GM21381 (cell line): ENCODE results near the gene SEMA5A.

Source experiments
- ATAC-seq: cut with Tn5 transposase; IDR thresholded peaks from one replicate; pipeline ENCODE4 v1.9.1; 2021; ENCODE audit warnings: mild to moderate bottlenecking, moderate library complexity; ENCODE audit not compliant: unreplicated experiment

Gene SEMA5A

DNA sequence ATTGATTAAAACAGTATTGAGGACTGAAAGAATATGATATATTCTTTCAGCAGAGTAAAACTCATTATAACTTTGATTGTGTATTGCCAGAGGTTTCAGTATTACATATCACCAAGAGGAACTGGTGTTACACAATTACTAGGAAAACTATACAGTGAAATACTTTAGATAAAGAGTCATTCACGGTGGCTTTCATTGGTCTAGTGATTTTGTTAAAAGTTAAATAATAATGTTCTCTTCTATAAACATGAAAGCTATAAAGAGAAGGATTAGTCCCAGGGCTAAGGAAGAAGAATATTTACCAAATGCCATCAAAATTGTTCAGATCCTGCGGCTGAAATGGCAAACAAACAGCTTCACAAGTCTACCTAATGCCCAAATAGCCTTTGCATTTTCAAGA is 306.2 kb downstream of the SEMA5A start:
- ATAC-seq: no peak

DNA sequence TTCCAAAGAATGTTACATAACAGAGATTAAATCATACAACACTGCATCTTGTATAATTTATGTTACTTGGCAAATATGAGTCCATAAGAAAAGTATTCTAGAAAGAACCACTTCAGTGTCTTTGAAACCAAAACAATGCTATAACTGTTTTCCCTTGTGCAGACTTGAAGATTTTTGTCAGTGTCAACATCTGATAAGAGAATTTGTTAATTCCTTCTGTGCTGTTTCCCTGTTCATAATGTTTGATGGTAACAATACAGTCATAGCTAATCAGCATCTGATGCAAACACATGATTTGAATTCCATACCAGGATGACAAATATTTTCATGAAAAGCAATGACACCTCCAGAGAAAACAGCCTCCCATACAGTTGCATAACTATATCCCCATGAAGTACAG is 306.8 kb downstream of the SEMA5A start:
- no peak for ATAC-seq

DNA sequence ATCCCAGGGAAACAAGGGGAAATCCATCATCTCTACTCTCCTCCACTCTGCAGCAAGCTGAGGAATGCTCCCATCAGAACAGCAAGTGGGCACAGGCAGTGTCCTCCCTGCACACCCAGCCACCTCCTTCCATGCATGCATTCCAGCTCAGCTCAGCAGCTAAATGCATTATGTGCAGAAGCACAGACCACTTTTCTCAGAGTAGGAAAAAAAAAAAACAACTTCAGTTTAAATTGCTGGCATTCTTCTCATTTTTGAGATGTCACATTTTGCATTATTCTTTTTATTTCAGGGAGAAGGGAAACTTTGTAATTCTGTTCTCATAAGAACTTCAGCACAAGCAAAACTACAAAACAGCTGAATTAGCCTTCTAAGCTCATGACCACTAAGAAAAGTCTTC is 312.2 kb downstream of the SEMA5A start:
- ATAC-seq: no peak

DNA sequence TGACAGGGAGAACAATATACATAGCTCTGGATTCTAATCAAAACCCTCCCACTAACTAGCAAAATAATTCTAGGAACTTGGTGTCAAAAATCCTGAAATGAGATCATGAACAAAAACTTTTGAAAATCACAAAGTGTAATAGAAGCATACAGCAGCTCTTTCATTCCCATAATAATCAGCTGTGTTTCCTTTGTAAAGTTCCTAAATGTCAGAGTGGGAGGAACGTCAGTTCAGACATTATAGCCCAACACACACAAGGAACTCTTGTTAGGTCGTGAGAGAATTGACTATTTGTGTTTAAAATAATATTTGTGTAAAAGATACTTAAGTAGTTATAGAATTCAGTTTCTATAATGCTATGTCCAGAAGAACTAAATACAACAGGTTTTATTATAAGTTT is 312.8 kb downstream of the SEMA5A start:
- no peak for ATAC-seq

DNA sequence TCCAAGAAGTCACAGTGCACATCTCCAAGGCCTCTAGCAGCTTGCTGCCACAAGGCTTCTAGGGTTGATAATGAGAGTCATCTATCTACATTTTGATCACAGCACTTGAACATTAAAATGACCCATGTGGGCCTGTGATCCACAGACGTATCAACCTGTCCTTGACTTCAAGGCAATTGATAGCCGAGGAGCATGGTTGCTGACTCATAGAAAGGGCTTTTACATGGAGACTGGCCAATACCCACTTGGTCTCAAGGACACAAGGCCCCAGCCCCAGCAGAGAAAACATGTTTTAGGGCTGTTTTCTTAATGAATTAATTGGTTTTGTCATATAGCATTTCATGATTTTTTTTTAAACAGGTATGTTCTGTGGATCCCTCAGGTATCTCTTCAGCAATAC is 314.0 kb downstream of the SEMA5A start:
- ATAC-seq: no peak

DNA sequence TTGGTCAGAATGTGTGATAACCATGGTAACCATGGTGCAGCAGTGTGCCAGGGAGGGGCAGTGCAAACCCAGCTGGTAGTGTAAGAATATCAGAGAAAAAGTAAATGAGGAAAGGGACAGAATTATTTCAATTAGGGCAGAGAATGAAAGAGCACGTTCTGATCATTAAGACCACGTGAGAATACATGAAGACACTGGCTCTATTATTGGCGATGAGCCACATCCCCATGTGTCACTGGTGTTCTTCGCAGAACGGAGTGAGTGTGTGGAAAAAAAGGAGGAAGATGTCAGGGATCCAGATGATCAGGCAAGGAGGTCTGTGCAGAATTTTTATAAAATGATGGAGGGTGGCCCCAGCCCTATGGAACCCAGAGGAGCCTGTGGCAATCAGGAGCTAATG is 315.5 kb downstream of the SEMA5A start:
- no peak for ATAC-seq

DNA sequence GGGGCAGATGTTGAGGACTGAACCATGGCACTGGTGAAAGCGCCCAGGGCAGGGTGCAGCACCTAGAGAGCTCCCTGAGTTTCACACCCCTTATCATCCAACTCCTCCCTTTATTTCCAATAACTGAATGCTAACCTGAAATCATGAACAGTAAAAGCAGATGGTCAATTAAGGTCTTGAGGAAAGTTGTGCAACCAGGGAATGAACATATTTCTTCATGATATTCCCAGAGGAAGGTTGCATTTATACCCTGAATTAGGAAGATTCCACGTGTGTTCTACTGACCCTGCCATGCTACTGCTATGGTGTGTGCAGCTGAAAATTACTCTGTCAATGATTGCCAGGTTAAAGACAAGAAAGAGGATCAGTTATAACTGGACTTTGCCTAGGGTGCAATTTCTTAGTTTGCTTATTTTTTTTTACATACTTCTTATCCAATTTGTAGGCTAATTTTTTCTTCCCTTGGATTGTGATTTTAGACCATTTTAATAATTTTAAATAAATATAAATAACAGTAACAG is 319.8 kb downstream of the SEMA5A start:
- no peak for ATAC-seq

DNA sequence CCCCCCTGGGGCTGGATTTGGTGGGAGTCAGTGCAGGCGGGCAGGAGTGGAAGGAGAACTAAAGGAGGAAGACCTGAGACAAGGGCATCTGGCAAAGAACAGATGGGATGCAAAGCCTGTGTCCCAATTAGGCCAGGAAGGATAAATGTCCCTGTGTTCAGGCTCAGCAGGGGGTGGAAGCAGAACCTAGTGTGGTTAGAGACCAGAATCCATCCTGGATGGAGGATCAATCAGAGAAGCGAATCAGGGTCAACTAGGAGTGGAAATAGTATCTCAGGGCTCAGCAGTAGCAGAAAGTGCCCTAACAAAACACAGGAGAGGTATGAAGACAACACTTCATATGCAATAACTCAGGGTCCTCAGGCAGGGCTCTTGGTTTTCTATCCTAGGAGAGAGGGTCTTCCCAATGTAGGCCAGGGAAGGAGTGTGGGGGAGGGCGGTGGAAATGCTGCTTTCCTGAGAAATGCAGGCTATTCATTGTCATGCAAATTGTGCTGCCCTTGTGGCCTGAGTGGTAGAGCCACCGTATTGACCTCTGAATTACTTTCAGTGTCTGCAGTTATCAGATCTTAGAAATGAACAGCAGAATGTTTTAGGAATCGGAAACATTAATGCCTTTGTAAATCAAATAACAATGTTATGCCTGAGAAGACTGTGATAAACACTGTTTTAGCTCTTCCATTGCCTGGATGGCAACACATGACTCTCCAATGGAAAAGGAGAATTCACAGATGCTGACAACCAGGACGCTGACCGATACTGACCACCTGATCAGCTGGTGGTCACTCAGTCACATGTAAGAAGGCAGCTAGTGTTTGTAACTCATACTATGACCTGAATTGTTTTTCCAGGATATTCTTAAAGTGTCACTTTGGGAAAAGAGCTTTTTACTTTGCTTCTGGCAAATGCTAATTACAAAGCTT is 323.6 kb downstream of the SEMA5A start:
- ATAC-seq: no peak

DNA sequence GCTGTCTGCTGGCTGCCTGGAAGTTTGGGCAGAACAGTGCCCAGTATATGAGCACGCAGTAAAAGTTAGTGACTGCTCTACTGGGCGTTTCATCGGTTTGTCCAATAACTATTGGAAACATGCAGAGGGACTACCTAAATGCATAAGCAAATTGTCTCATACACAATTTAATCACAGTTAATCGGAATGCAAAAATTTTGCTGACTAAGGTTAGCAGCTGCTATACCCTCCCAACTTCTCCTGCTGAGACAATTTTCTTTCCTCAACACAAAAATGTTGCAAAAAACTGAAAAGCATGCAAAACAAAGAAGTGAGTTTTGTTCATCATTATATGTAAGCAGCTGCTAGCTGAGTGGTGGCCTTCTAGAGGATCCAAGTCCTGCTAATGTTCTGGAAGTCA is 327.5 kb downstream of the SEMA5A start:
- no peak for ATAC-seq

DNA sequence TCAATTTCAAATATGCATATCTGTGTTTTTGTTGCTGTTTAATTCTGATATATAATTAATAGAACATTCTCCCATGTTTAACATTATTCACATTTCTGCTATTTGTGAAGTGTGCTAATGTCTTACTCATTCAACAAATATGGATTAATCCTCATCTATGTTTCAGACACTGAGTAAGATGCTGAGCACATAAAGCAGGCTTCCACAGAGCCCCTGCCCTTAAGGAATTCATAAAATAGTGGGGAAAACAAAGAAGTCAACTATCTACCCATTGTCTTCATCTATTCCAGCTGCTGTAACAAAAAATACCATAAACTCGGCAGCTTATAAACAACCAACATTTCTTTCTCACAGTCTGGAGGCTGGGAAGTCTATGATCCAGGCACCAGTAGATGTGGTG is 333.3 kb downstream of the SEMA5A start:
- ATAC-seq: no peak

DNA sequence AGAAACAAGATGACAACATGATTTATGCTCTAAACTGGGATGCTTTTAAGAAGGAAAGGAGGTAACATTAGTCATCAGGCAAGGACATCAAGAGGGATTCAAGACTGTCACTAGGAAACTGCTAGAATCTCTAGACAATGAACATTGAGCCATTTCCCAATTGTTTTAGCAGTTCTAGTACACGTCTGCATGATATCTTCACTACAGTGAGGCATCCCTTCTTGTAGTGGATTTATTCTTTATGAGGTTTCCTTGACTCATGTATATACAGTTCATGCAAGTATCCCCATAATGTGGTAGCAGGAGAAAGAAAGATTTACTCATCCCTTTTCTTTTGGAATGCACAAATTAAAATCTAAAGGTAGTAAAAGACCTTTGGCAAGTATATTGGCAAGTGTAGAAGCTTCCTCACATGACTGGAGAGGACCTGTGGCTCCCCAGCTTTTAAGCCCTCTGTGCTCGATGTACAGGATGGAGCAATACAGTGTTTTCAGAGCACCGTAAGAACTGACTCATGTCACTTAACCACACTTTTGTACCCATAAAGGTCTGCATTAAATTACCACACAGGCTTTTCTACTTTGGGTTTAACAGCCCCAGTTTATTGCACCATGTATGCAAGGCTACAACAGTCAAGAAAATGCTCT is 335.9 kb downstream of the SEMA5A start:
- ATAC-seq: no peak

DNA sequence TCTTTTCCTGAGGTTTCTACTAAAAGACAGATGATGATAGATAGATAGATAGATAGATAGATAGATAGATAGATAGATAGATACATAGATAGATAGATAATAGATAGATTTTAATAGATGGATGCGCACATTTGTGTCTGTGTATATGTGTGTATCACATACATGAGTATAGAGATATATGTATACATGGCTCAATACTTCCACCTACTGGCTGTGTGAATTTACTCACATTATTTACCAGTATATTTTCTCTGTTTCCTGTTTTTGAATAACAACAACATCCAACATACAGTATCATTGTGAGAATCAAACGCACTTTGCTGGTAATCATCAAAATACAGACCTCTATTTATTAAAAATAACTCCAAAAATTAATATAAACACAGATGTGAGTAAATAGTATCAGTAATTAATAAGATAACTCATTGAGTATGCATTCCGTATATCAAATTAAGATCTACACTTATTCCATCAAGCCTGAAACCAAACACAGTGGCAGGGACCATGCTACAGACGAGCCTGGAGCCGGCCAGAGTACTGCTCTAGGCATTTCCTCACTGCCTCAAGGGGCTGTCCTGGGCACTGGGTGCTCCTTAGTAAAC is 338.0 kb downstream of the SEMA5A start:
- no peak for ATAC-seq

DNA sequence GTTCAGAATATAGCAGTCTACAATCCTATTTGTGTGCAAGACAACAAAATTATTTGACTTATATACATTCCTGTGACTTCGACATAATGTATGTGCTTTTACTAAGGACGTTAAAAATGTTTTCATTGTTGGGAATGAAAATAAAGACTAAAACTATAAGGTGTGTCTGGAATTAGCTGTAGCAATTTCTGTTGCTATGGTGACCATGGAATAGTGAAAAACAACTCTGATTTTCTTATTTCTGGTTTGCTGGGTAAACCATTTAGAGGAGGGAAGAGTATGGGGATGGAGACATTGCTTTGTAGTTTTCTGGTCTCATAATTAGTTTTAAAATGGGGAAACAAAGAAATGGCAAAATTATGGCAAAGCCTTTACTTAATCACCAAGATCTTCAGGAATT is 343.2 kb downstream of the SEMA5A start:
- no peak for ATAC-seq

DNA sequence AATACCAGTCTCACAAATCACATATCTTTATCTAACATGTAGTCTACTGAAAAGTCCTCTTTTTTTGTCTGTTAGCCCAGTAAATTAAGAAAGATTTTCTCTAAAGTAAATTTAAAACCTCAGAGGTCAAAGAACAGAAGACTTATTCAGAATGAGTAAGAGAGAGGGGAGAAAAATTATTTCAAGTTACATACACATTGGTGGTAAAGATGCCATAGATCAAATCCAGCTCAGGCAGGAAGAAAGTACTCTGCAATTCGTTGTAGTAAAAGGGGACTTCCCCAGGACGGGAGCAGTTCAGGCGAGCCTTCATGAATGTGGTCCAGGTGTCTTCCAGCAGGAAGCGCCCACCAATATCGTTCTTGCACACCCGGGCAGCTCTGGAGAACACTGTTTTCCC is 344.1 kb downstream of the SEMA5A start:
- ATAC-seq: no peak

DNA sequence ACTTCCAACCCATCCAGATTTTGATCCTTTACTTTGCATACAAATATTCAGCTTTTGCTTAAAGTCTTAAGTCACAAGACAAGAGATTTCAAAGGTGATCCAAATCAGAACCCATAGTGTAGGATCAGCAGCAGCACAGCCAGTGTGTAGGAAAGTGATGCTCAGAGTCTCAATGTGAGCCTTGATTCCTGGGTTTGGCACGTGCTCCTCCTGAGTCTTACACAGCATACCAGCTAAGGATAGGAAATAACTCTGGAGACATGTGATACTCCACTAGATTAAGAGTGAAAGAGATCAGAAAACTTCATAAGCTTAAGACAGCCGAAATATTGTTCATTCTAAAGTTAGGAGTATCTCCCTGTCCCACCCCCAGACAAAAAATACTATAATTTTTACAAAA is 344.9 kb downstream of the SEMA5A start:
- ATAC-seq: no peak

DNA sequence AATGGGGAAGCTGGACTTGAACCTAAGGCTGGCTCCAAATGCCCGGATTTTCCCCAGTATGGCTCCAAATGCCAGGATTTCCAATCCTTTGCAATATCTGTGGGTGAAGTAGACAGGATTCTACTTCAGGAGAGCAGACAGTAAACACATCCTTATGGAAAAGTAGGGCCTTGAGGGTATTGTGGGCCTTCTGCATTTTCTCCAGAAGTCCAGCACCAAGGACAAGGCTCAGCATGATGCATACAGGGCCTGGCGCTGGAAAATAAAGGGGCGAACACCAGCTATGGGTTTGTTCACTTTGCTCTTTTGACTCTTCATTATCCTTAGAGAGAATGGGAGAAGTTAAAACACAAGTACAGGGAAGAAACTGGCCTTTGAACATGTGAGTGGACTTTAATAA is 347.5 kb downstream of the SEMA5A start:
- no peak for ATAC-seq

DNA sequence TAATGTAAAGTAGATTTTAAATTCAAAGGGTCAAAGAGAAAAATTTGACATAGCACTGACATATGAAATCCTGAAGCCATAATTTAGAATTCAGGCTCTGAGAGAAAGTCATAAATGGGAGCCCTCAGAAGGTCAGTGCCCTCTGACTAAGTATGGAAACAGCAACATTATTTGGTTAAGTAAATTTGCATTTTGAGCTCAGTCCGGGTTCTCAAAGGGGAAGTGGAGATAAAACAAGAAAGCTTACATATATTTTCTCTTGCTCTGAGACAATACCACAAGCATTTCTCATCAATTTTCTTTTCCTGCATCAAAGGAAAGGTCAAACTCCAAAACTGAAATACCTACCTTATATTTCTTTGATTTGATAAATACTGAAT is 348.0 kb downstream of the SEMA5A start:
- no peak for ATAC-seq

DNA sequence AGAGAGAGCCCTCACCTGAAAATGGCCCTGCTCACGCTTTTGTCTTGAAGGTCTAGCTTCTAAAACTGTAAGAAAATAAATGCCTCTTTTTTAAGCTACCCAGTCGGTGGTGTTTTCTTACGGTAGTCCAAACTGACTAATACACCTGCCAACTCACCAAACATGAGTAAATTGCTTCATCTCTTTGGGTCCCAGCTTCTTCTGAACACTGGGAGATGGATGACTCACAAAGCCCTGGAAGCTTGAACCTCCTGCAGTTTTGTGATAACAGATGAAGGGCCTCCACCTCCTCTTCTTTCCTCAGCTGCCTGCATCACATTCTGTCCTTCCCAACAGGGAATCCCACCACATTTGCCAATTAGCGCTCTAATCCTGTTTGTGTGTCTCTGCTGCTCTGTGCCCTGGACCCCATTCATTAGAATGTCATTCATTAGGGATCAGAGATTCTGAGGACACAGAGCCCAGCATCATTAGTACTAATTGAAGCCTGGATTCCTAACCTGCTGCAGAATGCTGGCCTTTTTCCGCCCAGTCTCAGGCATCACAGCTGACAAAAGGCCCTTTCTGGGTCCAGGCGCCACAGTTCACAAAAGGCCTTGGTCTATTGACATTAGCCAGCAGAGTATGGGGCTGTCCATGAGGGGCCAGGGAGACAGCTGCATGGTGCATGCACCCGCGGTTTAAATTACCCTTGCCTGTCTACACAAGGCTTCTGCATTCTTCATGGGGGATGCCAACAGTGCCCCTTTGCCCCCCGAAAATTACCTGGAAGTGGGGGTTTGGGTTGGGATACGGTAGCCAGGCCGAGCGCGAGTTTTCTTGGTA is 349.3 kb downstream of the SEMA5A start:
- no peak for ATAC-seq

DNA sequence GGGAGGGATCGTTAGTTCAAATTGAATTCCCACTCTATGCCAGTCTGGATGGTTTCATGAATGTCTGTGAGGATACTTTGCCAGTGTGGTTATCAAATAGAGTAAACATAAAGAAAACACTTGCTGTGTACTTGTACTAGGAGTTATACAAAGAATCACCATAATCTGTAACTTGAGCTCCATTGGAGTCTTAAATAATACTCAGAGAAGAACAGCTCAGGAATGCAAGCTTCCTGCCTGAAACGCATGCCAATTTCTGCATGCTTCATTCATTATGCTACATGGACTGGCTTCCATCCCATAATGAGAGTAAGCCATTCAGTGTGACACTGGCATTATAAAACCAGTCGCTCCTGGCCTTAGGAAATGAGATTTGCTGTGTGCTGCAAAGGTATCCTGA is 351.4 kb downstream of the SEMA5A start:
- ATAC-seq: no peak

DNA sequence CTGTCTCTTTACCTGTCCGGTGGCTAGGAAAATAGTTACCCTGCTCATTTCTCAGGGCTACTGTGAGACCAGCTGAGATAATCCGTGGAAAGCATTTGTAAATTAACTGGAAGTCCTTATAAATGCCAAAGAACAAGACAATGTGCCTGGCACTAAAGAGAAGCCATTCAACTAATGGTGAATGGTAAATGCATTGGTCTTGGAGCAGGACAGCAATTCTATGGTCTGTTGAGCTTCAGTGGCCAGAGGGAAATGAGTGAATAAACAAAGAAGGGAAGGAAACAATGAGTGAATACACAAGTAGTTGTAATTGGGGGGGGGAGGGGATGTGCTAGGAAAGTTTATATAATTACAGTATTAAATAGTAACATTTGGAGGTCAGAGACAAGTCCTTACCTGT is 353.6 kb downstream of the SEMA5A start:
- ATAC-seq: no peak

DNA sequence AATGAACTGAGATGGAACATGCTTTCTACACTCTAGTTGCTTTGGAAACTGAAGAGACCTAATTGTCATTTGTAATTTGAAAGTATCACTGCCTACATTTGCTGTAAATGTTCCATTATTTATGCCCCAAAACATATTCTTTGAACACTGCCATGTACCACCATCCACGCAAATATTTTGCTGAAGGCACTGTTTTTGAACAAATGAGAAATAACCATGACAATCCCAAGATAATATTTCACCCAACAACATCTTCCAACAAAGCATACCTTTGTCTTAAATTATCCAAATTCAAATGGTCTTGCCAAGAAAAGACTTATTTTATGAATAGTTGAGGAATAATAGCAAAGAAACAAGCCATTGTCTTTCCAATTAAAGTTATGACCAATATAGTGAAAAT is 356.2 kb downstream of the SEMA5A start:
- no peak for ATAC-seq
